LHCN-M2 (cell line): ENCODE data around the gene SLC17A9. TPM values are rescaled to one million over a fixed set of nuclear protein-coding genes. Genes with fewer than 3 reads are reported as not detected.

Experiments
- DNase-seq: peaks from one replicate; pipeline ENCODE4 v3.0.0-alpha.2; 2012; ENCODE audit warnings: low read depth
- polyA plus RNA-seq: library from polyadenylated mRNA; unstranded; fragments of >200 nt; gene quantifications from one replicate; pipeline ENCODE4 v1.2.1, GENCODE V29; 2012; ENCODE audit warnings: missing spikeins
- total RNA-seq: library from RNA; depleted of rRNA; stranded (reverse); fragments of >200 nt; gene quantifications from 2 replicates; pipeline ENCODE4 v1.2.3, GENCODE V29; 2014; rRNA removed

The SLC17A9 gene, protein sequence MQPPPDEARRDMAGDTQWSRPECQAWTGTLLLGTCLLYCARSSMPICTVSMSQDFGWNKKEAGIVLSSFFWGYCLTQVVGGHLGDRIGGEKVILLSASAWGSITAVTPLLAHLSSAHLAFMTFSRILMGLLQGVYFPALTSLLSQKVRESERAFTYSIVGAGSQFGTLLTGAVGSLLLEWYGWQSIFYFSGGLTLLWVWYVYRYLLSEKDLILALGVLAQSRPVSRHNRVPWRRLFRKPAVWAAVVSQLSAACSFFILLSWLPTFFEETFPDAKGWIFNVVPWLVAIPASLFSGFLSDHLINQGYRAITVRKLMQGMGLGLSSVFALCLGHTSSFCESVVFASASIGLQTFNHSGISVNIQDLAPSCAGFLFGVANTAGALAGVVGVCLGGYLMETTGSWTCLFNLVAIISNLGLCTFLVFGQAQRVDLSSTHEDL
- not detected in 2 replicates for total RNA-seq
- polyA plus RNA-seq = not detected

DNA sequence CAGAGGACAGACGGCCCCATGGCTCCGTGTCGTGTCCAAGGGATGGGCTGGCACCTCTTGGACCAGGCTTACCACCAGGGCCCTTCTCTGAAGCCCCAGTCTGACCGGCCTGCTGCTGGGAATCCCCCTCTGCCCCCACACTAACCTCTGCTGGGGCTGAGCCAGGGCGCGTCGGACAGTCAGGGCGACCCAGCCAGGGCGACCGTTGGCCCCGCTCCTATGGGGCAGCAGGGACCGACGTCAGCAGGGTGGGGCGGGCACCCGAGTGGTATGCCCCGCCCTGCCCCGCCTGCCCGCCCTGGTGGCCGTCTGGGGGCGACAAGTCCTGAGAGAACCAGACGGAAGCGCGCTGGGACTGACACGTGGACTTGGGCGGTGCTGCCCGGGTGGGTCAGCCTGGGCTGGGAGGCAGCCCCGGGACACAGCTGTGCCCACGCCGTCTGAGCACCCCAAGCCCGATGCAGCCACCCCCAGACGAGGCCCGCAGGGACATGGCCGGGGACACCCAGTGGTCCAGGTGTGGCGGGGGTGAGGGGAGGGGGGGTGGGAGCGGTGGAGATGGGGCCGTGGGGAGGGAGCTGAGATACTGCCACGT lies at the start of gene SLC17A9:
TSS of gene SLC17A9 (plus strand) at position 337 of the 595 bp plus-strand sequence. CDS start at position 459, 122 bp downstream.
- no peak for DNase-seq

DNA sequence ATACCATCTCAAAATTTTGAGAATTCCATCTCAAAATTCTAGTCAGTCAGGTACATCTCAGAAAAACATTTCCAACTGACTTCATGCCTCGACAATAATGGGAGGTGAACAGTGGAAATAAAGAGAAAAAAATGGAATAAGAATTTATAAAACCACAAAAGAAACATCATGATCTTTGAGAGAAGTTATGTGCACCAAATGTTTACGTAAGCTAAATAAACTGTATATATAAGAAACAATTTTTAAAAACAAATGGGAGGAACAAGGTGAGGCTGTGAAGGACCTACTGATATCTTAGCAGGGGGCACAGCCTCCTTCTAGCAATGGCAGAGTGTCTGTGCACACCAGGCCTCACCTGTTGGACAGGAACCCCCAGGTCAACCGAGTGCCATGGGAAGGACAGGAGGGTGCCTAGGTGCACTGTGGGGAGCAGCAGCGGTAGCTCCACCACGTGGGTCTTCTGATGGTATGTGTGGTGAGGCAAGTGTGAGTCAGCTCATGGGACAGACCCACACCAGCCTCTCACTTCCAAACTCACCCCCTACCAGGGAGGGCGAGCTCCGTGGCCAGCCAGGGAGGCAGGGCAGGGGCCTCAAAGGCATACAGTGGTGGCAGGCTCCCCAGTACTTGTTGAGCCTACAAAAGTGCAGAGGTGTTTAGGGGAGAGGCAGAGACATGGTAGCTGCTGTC lies 49.4 kb upstream of the SLC17A9 start:
- no peak for DNase-seq

DNA sequence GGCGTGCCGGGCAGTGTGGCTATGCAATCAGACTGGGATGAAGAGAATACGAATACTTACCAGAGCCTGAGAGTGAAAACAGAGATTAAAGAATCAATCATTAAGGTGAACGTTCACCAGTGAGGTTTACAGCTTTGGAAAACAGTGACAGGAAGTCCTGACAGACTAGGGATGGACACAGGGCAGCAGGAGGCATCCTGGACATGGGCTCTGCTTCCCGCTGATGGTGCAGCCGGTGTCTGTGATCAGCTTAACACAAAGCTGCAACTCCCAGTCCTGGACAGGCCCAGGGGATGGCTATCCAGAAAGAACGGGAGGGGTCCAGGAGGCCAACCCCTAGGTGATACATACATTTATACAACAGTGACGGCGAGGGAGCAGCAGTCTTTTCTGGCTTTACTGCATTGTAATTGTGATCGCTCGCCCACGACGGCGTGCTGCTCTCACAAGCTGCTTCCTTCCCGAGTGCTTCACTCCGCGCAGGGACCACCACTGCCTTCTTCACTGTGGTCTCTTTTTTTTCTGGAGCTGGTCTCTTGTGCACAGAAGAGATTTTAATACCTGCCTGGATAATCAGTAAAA lies 46.9 kb upstream of the SLC17A9 start:
- no peak for DNase-seq

DNA sequence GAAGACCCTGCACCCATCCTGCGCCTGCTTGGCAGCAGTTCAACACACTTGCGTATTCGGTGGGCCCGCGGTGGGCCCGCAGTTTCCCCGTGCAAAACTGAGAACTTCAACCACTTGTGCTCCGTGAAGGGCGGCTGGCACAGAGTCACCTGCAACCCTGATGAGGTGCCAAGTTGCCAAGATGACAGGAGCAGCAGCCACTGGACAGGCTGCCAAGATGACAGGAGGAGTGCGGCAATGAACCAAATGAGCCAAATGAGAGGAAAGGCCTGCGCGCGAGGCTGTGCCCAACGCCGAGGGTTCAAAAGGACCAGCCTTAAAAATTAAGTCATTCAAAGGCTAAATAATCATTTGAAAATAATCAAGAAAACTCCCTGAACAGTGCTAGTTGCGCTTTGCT lies 46.3 kb upstream of the SLC17A9 start:
- DNase-seq = no peak

DNA sequence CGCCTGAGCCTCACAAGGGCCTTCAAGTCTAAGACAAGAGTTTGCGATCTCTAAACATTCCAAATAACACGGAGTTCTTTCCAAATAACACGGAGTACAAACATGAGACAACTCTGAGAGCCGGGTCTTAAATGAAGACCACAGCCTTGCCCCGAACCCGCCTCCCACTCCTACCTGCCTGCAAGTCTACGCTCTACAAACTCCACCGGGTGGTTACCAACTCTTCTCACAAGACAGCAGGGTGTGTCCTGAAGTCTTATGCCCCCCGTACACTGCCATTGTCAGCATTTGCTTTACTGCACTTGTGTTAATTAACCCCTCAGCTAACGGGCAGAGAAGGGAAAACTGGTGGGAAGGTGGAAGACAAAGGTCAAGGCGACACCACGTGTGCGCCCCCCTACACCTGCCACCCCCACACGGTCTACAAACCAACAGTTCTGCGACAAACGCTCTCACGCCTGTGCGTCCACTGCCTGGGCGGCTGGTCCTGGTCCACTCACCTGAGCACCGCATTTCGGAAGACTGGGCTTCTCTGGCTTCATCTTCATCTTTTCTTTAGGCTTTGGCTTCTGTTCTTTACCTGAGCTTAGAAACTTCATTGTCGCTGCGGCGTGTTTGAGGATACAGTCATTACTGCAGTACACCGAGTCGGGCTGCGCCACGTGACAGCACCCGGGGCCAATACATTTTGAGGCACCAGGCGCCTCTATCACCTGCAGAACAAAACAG lies 45.7 kb upstream of the SLC17A9 start:
- no peak for DNase-seq

DNA sequence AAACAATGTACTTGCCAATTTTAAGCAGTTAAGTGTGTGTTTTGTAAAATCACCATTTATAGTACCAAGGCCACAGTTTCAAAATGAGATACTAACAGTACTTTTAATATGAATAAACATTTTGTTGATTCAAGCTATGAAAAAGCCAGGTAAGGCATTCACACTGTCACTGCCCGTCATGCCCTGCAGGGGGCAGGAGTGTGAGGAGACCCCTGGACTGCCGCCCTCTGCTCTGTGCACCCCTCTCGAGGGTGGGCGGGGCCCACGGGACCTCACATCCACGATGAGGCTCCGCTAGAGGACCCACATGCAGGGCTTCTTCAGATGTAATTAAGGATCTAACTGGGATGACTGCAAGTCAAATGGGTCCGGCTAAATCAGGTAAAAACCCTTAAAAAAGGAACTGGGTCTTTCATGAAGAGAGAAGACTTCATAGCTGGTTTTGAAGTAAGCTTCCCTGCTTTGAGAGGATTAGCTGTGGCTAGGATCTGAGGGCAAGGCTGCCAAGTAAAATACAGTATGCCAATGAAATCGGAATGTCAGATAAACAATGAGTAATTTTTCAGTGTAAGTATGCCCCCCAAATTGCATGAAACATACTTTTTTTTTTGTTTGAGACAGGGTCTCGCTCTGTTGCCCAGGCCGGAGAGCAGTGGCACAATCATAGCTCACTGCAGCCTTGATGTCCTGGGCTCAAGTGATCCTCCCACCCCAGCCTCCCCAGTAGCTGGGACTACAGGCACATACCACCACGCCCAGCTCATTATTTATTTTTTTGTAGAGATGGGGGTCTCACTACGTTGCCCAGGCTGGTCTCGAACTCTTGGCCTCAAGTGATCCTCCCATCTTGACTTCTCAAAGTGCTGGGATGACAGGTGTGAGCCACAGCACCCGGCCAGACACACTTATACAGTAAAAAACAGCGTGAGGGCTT lies 44.9 kb upstream of the SLC17A9 start:
- DNase-seq = no peak

DNA sequence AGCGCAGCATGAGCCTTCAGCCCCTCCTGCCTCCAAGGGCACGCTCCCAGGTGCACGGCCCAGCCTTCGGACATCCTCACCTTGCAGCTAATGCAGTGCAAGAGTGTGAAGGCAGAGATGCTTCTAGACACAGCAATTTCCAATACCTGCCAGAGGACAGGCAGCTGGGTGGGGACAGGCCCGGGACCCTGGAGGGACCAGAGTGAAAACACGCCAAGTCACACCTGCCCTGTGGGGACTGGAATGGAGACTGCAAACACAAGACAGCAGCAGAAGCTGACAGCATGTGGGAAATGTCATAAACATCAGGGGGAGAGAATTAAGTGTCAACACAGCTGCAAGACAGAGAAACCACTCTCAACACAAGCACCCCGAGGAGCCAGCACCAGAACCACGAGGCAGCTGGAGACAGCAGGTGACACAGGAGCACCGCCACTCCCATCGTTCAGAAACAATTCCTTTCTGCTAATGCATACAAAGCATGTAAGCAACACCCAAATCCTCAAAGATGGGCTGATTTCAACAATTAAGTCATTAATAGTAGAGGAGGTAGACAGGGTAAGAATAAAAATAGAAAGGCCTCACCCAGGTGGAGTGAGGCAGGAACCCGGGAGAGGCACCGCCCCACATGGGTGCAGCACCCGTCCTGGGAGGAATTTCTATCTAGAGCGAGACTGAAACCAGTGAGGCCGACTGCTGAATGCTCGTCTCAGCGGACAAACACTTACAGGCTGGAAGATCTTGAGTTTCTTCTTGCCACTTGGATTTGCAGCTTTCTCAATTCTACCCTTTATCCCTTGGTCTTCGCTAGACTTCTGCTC lies 43.3 kb upstream of the SLC17A9 start:
- DNase-seq = peak; percentile 19

DNA sequence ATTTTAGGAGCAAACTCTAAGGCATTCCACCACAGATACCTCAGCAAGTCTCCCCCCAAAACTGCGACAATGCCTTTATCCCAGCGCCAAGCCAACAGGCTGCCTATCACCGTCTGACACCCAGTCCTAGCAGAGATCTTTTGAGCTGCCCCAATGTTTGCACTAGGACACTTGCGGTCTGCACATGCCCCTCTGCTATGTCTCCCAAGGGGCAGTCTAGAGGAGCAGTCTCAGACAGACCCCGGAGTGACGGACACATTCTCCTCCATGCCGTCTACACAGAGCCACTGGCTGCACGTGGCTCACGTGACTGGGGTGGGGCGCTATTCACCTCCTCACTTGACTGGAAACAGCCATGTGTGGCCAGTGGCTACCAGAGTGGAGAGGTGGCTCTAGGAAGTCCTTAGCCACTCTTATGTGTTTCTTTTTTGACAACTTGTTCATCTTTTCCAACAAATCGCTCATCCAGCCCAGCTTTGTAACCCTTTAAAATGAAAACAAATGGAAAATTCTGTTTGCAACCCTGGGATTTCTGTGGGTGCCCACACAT lies 42.2 kb upstream of the SLC17A9 start:
- no peak for DNase-seq

DNA sequence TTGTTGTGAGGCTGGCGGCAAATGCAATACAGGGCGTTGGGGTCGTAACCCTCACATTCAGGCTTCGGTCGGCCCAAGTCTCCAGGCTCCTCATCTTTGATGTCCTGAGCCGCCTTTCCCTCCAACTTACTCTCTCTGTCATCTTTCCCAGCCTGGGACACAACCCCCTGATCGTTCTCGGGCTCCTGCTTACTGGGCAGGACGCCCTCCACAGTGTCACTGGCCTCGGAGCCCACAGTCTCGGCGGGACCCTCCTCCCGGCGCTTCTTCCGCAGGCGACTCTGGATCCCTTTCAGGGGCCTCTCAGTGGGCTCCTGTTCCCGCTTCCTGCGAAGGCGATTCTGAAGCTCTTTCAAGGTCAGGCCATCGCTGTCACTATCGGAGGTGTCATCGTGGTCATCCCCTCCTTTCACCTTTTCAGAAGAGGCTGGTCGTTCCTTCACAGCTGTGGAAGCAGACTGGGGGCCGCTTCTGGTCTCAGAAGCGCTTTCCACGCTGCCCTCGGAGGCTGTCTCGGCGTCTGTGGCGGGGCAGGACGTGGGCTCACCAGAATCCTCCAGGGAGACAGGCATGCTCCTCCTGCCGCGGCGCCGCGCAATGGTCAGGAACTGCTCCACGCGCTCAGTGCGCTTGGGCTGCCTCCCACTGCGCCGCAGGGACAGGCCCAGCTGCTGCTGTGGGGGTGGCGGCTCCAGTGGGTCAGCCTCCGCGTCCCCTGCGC lies 41.6 kb upstream of the SLC17A9 start:
- no peak for DNase-seq

DNA sequence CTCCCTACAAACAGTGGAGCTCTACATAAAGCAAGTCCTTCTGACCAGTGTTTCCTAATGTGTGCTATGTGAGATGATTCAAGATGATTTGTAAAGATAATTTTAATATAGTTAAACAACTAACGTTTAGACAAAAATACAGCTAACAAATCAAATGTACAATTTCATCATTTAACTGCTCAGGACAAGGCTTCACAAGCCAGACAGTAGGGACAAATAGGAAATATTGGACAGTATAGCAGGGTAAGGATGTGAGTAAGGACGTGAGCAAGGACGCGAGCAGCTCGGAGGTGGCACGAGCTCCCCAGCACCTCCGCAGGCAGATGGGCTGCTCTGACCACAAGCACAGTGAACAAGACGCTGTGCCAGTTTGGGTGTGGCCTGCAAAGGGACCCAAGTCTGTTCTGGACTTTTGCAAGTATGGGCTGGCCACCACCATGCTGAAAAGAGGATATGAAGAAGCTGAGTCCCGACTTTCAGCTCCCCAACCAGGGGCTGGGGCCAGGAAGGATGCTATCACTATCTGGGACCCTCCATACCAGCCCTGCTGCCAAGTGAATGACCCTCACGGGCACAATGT lies 40.7 kb upstream of the SLC17A9 start:
- DNase-seq = no peak

DNA sequence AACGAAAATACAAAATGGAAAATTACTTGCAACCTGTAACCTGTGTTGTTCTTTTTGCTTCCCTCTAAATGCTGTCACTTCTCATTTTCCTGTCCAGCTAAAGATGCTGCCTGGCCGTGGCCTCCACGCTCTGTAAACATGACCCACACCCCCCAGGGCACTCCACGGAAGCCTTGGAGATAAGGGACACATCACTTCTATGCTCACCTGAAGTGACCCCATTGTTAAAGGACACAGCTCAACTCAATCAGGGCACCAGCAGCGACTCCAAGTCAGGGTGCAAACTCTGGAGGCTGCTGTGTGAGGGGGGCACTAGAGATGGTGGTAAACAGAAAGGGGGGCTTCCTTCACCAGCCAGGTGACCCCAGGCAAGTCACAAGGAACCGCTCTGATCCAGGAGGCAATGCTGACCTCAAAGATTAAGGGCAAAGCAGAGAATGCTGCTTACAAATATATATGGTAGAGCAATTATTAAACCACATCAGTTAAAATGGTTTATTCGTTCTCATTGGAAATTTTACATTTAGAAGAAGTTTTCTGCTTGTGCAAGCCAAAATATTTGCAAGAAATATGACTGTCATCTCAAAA lies 39.4 kb upstream of the SLC17A9 start:
- DNase-seq = no peak

DNA sequence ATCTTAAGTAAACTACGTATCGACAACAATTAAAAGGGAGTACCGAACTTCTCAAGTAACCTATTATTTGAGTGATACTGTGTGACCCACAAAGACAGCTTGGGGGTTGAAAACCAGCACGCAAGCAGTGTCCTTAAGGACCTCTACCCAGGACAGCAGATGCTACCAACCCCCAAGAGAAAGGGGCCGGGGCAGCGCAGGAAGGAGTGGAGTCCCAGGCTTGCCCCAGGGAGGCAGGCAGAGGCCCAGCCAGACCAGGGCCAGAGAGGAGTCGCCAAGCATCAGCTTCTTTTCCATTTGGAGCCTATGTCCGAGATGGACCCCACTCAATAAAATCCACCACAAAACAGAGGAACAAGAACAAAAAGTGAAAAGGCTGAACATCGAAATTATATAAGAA lies 38.1 kb upstream of the SLC17A9 start:
- no peak for DNase-seq

DNA sequence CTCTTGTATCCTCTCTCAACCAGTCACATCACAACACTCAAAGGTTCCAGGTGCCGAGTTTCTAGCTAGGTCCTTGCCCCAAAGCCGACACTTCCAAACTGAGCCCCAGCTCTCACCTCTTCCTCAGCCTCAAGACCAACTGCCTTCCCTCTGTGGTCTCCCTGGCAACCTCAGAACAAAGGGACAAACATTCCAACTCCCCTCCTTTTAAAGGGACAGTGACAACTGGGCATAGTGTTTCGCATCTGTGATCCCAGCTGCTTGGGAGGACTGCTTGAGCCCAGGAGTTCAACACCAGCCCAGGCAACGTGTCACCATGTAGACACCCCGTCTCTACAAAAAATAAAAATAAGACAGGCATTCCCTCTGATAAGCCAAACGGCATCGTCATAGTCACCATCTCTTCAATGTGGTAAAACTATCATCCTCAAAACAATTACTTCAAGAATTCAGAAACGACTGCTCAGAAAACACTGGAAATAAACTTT lies 37.5 kb upstream of the SLC17A9 start:
- peak; percentile 84 for DNase-seq

DNA sequence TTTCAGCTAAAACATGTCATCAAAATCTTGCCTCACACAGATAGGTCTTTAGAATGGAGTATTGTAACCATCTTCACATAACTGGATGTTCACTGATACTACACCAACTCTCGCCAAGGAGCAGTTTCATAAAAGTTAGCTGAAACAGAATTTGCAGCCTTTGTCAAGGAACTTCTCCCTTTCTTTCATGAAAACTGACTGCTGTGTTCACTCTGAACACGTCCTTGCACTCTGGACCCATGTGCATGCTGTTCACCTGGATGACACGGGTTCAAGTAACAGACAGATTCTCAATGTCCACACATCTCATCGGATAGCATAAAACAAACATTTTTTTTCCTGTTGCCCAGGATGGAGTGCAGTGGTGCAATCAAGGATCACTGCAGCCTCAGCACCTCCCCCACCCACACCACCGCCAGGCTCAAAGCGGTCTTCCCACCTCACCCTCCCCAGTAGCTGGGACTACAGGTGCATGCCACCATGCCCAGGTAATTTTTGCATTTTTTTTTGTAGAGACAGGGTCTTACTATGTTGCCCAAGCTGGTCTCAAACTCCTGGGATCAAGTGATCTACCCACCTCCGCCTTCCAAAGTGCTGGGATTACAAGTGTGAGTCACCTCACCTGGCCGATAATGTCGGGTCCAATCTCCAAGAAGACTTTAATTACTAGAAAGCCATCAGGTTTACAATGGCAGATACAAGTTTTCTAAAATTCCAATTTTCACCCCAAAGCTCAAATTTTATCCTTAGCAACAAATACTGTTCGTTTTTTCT lies 35.6 kb upstream of the SLC17A9 start:
- DNase-seq = no peak

DNA sequence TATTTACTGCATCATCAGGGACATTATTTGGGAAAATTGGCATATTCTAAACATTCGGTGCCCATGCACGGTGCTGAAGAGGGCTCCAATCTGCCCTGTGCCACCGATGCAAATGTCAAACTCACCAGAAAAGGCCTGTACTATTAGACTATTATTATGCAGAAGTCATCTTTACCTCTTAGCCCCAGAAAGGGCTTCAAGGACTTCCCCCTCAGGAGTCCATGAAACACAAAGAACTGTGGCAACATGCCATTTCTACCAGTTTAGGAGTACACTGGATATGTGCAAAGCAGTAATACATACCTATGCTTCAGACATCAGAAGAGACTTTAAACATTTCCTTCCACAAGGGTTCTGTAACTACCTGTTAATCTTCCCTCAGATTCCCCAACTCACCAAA lies 34.8 kb upstream of the SLC17A9 start:
- DNase-seq = no peak

DNA sequence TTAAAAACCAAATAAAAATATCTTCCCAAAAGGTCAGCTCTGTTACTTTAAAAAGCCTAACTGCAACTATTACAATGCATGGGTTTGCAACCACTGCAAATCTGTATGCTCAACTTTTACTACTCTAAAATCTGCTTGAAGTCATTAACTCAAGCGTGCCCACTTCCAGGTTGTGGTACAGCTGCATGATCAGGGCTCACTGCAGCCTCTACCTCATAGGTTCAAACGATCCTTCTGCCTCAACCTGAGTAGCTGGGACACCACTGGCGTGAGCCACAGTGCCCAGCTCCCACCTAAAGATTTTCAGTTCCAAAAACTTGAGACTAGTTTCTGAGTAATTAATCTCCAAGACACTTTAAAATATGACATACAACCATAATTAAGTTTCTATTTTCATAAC lies 34.4 kb upstream of the SLC17A9 start:
- DNase-seq = no peak

DNA sequence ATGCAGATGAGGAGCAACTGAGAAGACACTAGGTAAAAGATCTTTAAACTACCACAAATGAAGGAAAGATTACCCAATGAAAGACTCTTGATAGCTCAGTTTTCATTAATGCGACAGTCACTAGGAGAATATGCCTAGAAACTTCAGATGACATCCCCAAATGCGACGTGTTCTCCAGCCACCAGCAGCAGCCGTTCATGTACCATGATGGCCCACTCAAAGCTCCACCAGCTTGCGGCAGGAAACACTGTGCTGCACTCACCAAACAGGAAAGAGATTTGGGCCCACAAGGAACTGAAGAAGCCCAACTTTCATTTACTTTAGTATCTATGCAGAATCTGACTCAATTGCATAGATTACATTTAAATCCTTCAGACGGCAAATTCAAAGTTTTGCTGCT lies 33.7 kb upstream of the SLC17A9 start:
- no peak for DNase-seq
